GM12892 (cell line): ENCODE results near the gene ADD3.

ENCODE experiments used
- POLR2A ChIP-seq: IDR thresholded peaks from 2 replicates; pipeline ENCODE4 v1.6.1; 2011; ENCODE audit warnings: low read depth, low read length, control low read depth
- POLR2AphosphoS5 ChIP-seq: IDR thresholded peaks from 2 replicates; pipeline ENCODE4 v1.6.1; 2011; ENCODE audit warnings: low read depth, low read length, control low read depth
- TAF1 ChIP-seq: IDR thresholded peaks from 2 replicates; pipeline ENCODE4 v1.6.1; 2011; ENCODE audit warnings: low read depth, mild to moderate bottlenecking, control low read depth, low read length, borderline replicate concordance

DNA sequence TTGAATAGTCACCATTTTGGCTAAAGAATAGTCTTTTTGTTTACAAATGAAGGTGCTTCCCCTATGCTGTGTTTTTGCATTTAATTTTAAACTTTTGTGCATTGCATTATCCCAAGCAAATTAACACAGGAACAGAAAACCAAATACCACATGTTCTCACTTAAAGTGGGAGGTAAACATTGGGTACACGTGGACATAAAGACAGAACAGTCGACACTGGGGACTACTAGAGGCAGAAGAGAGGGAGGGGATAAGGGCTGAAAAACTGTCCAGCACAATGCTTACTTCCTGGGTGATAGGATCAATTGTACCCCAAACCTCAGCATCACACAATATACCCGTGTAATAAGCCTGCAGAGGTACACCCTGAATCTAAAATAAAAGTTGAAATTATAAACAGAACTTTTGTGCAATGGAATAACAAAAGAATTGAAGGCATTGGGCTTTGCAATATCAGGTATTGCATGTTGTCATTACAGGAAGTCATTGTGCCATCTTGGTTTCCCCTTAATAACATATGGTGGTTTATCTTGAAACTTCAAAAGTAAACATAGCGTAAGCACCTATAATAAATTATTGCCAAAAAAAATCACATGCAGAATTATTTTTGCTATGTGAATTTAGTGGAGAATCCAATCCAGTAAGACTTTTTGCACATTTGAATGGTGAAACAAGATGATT, 16.1 kb downstream of the ADD3 start:
- TF ChIP-seq POLR2A, result no peak
- no peak for TF ChIP-seq POLR2AphosphoS5
- no peak for TF ChIP-seq TAF1
